RPMI7951 (cell line): ENCODE measurements around the gene PLA2G10. TPM values are rescaled to one million over a fixed set of nuclear protein-coding genes. Genes with fewer than 3 reads are reported as not detected.

Experiments used
- total RNA-seq: library from RNA; depleted of rRNA; stranded (reverse); fragments of >200 nt; shearing (Covaris generic); gene quantifications from 2 replicates; pipeline ENCODE4 v1.2.3, GENCODE V29; 2014; rRNA removed

PLA2G10 gene
- total RNA-seq, 1 experiment from 2014 or later = not detected

Other genes with a start within 250 kb of the PLA2G10 start
- 23.8 and 25.4 TPM in 2 replicates for gene PARN, start 64.0 kb downstream of the PLA2G10 start, total RNA-seq
- 118 and 120 TPM in 2 replicates for gene BFAR, start 61.4 kb downstream of the PLA2G10 start, total RNA-seq
- 0.29 and 0.48 TPM in 2 replicates for gene NPIPA3, start 9.1 kb upstream of the PLA2G10 start, total RNA-seq
- gene NPIPA2, start 48.2 kb upstream of the PLA2G10 start, total RNA-seq = 0.29 and 4.3 TPM in 2 replicates
- gene NOMO1, start 139.4 kb upstream of the PLA2G10 start, total RNA-seq = 53.4 and 55.2 TPM in 2 replicates
- gene NPIPA1, start 243.1 kb upstream of the PLA2G10 start, total RNA-seq = 15.6 and 17.1 TPM in 2 replicates